Calu3 (cell line): ENCODE data around the gene CD68. TPM values are rescaled to one million over a fixed set of nuclear protein-coding genes. Genes with fewer than 3 reads are reported as not detected.

Experiments used
- BruUV-seq: library from RNA; stranded (reverse); fragments of 400-500 nt; replicated peaks from 2 replicates; lab custom pipeline; 2021; lab: Mats Ljungman, UMichigan
- CTCF ChIA-PET: fragments of 300-600 bp; sonication (Branson Sonifier 250); formaldehyde crosslinking; loops from one replicate; lab custom pipeline; 2022; ENCODE audit warnings: antibody characterized with exemption; lab: Charles Lee
- DNase-seq: peaks from one replicate; pipeline ENCODE4 v3.0.0; 2022
- H3K27ac Mint-ChIP-seq: one replicate; pipeline ENCODE4 v1.8.0; 2022; ENCODE audit warnings: mixed read lengths; ENCODE audit not compliant: unreplicated experiment
- H3K27me3 Mint-ChIP-seq: one replicate; pipeline ENCODE4 v1.8.0; 2022; ENCODE audit warnings: mixed read lengths; ENCODE audit not compliant: unreplicated experiment
- H3K36me3 Mint-ChIP-seq: one replicate; pipeline ENCODE4 v1.8.0; 2022; ENCODE audit warnings: mild to moderate bottlenecking, moderate library complexity, mixed read lengths; ENCODE audit not compliant: insufficient read depth, unreplicated experiment
- H3K4me1 Mint-ChIP-seq: one replicate; pipeline ENCODE4 v1.8.0; 2022; ENCODE audit warnings: mild to moderate bottlenecking, low read depth, mixed read lengths; ENCODE audit not compliant: unreplicated experiment
- H3K4me3 Mint-ChIP-seq: one replicate; pipeline ENCODE4 v1.8.0; 2022; ENCODE audit warnings: mild to moderate bottlenecking, low read depth, moderate library complexity, mixed read lengths; ENCODE audit not compliant: unreplicated experiment
- H3K9me3 Mint-ChIP-seq: one replicate; pipeline ENCODE4 v1.8.0; 2022; ENCODE audit warnings: low read depth, mixed read lengths; ENCODE audit not compliant: unreplicated experiment
- intact Hi-C: fragments of 100-400 bp; cut with micrococcal nuclease; formaldehyde crosslinking; loops from one replicate; pipeline ENCODE4 v1.10.0; 2022; ENCODE audit not compliant: unreplicated experiment
- total RNA-seq: library from RNA; stranded (reverse); gene quantifications from 2 replicates; pipeline ENCODE4 v1.2.3, GENCODE V29; 2022
- TF ChIP-seq, protein P1 (sequence below): fragments of 200-600 bp; IDR thresholded peaks from one replicate; pipeline ENCODE4 v1.8.0; 2022; ENCODE audit warnings: antibody characterized with exemption; ENCODE audit not compliant: unreplicated experiment

The CD68 gene
- total RNA-seq, 1 experiment from 2014 or later = 28.6 TPM

- Mint-ChIP-seq H3K9me3 (no peaks in the 10 kb centered on the region), H3K4me3 (peak overlapping the region; percentile 90), H3K4me1 (peaks cover 44% of the 10 kb centered on the region), H3K36me3 (peaks cover 65% of the 10 kb centered on the region), H3K27ac (peak overlapping the region; percentile 64), H3K27me3 (no peaks in the 10 kb centered on the region)
- intact Hi-C loops = loop anchor here (1.0 to 5.0 kb wide), 3 partner anchors 46 to 203 kb away; partner anchors contain the start of genes FGF11, TMEM102 and TMEM95
- CTCF ChIA-PET = interaction anchor here (0.6 to 2.6 kb wide), 13 partner anchors 14 to 1293 kb away, joined by 3 to 33 read pairs (median 3); partner anchors contain the start of genes DNAH2, SLC2A4, TMEM102 and TMEM256
- no TSS peak for BruUV-seq
- peak; percentile 76 for DNase-seq
- TF ChIP-seq, protein P1, sequence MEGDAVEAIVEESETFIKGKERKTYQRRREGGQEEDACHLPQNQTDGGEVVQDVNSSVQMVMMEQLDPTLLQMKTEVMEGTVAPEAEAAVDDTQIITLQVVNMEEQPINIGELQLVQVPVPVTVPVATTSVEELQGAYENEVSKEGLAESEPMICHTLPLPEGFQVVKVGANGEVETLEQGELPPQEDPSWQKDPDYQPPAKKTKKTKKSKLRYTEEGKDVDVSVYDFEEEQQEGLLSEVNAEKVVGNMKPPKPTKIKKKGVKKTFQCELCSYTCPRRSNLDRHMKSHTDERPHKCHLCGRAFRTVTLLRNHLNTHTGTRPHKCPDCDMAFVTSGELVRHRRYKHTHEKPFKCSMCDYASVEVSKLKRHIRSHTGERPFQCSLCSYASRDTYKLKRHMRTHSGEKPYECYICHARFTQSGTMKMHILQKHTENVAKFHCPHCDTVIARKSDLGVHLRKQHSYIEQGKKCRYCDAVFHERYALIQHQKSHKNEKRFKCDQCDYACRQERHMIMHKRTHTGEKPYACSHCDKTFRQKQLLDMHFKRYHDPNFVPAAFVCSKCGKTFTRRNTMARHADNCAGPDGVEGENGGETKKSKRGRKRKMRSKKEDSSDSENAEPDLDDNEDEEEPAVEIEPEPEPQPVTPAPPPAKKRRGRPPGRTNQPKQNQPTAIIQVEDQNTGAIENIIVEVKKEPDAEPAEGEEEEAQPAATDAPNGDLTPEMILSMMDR = peak; percentile 53
Observed at GRCh38 chr17:7560172-7561027, 19.0 kb upstream of the CD68 start.

DNA sequence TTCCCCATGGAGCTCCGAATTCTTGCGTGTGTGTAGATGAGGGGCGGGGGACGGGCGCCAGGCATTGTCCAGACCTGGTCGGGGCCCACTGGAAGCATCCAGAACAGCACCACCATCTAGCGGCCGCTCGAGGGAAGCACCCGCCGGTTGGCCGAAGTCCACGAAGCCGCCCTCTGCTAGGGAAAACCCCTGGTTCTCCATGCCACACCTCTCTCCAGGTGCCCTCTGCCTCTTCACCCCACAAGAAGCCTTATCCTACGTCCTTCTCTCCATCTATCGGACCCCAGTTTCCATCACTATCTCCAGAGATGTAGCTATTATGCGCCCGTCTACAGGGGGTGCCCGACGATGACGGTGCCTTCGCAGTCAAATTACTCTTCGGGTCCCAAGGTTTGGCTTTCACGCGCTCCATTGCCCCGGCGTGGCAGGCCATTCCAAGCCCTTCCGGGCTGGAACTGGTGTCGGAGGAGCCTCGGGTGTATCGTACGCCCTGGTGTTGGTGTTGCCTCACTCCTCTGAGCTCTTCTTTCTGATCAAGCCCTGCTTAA is 18.3 kb upstream of the CD68 start:
- no peaks in the 10 kb centered on the region for H3K27me3 Mint-ChIP-seq
- peak overlapping the region; percentile 64 for H3K27ac Mint-ChIP-seq
- intact Hi-C loops = loop anchor here (1.0 to 5.0 kb wide), 3 partner anchors 47 to 204 kb away; partner anchors contain the start of genes FGF11, TMEM102 and TMEM95
- no peaks in the 10 kb centered on the region for H3K9me3 Mint-ChIP-seq
- TSS peak; percentile 82 for BruUV-seq
- H3K36me3 Mint-ChIP-seq = peaks cover 72% of the 10 kb centered on the region
- H3K4me3 Mint-ChIP-seq = peak overlapping the region; percentile 90
- TF ChIP-seq, protein P1 = peak; percentile 43
- peak; percentile 90 for DNase-seq
- peaks cover 40% of the 10 kb centered on the region for H3K4me1 Mint-ChIP-seq
- CTCF ChIA-PET = interaction anchor here (0.6 to 2.6 kb wide), 12 partner anchors 13 to 1292 kb away, joined by 3 to 33 read pairs (median 3); partner anchors contain the start of genes DNAH2, SLC2A4, TMEM102 and TMEM256

DNA sequence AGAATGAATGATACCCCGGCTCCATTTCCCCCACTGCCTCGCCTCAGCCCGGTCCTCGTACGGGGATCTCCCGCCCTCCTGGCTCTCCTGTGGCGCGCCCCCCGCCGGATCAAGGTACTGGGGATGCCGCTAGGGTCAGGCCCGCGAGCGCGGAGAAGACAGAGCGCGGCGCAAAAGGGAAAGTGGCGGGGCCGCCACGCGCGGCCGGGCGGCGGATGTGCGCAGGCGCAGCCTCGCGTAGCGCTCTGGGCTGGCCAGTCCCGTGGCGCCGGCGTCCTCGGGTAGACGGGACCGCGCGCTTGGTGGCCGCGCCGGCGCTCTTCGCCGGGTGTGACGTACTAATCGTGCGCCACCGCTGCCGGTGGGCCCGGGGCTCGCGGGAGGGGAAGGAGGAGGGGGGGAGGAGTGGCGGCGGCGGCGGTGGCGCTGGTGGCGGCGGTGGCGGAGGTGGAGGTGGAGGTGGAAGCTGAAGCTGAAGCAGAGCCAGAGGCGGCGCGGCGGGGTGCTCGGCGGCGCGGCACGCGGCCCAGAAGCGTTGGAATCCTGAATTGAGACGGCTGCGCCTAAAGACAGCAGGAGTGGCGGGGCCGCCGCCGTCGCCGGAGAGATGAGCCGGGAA is 17.7 kb upstream of the CD68 start, which contains the start of gene SENP3:
Gene SENP3, plus strand, starts transcription at position 331 of the 619 bp plus-strand sequence. CDS start 1,158 bp downstream, outside the sequence.
- no TSS peak for BruUV-seq
- CTCF ChIA-PET = interaction anchor here (1.3 to 2.2 kb wide), 3 partner anchors 29 to 281 kb away, joined by 3 to 13 read pairs (median 5); partner anchors contain the start of genes SLC2A4 and TMEM102
- Mint-ChIP-seq H3K9me3 (no peaks in the 10 kb centered on the region), H3K4me1 (peaks cover 40% of the 10 kb centered on the region), H3K27ac (peak within 1 kb of the TSS; percentile 86), H3K4me3 (peak within 1 kb of the TSS; percentile 90), H3K27me3 (no peaks in the 10 kb centered on the region), H3K36me3 (peaks cover 75% of the 10 kb centered on the region)
- intact Hi-C loops = loop anchor here (1.0 to 5.0 kb wide), 3 partner anchors 47 to 204 kb away; partner anchors contain the start of genes FGF11, TMEM102 and TMEM95
- TF ChIP-seq, protein P1 = no peak
- peak; percentile 88 for DNase-seq

- CTCF ChIA-PET = interaction anchor here (2.2 kb wide), 1 partner anchor 126 kb away, joined by 13 read pairs; the partner anchor contains the start of gene TMEM102
- no peaks in the 10 kb centered on the region for H3K9me3 Mint-ChIP-seq
- H3K27me3 Mint-ChIP-seq = no peaks in the 10 kb centered on the region
- peak overlapping the region; percentile 86 for H3K27ac Mint-ChIP-seq
- H3K4me1 Mint-ChIP-seq = peaks cover 40% of the 10 kb centered on the region
- H3K36me3 Mint-ChIP-seq = peaks cover 78% of the 10 kb centered on the region
- peak overlapping the region; percentile 90 for H3K4me3 Mint-ChIP-seq
- DNase-seq = no peak
- intact Hi-C loops = loop anchor here (5.0 kb wide), 2 partner anchors 125 to 205 kb away; partner anchors contain the start of genes FGF11, TMEM102 and TMEM95
- TF ChIP-seq, protein P1 = no peak
- BruUV-seq = no TSS peak
Observed at GRCh38 chr17:7562208-7562605, 17.2 kb upstream of the CD68 start.
